OCI-M2 (cell line): Measurements from ENCODE around the gene PTOV1.

ENCODE experiments used
- DNase-seq: peaks from one replicate; lab custom pipeline; 2025; ENCODE audit not compliant: unreplicated experiment; lab: John Stamatoyannopoulos, UW

Gene PTOV1

DNA sequence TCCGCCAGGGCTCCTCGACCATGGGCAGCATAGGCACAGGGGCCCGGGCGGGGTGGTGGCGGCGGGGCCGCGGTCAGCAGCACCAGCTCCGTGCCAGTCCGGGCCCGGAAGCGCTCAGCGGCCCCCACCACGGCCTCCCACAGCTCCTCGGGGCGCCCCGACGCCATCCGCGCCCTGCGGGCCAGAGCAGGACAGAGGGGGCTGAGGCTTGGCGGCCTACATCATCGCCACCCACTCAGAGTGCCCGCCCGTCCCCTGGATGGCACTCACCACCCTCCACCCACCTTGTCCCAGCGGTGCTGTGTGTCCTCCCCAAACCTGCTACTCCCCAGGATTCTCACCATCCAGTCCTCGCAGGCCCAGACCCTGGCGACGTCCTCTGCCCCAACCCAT is 22.2 kb downstream of the PTOV1 start:
- no peak for DNase-seq

DNA sequence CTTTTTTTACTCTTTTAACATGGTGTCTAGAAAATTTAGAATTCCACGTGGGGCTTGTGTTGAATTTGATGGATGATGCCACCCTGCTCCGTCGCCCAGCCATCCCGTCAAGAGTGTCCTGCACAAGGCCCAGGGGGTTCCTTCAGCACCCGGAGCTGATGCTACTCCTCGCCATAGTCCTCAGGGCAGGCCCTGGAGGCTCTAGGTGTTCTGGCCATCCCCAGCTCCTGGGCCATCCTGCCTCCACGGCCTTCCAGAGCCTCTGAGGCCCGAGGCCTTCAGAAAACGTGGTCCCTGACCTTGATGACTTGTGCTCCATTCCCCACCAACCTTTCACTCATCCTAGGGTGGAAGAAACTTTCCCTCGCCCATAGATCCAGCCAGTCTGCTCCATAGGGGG is 22.9 kb downstream of the PTOV1 start:
- no peak for DNase-seq

DNA sequence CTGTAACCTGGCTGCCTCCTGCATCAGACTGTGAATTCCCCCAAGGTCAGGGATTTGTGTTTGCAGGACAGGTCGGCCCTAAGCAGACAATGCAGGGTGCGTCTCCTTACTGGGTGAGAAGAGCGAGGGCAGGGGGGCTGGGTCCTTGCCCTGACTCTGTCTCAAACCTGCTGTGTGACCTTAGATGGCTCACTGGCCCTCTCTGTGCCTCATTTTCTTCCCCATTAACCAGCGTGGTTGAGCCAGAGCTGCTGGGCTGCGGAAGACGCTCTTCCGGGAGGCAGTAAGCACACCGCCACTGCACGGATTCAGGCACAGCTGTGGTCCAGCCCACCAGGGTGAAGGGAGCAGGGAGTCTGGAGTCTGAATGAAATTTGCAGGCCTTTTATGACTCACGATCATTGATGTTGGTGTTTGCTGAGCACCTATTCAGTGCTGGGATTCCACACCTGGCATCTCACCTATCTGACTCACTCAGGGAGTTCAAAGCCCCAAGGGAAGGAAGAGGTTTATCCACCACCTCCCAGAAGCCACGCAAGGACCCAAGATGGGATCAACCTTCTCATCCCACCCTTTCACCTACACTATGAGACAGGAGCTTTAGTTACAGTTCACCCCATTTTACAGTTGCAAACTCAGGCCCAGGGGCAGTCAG is 23.7 kb downstream of the PTOV1 start:
- DNase-seq = no peak

DNA sequence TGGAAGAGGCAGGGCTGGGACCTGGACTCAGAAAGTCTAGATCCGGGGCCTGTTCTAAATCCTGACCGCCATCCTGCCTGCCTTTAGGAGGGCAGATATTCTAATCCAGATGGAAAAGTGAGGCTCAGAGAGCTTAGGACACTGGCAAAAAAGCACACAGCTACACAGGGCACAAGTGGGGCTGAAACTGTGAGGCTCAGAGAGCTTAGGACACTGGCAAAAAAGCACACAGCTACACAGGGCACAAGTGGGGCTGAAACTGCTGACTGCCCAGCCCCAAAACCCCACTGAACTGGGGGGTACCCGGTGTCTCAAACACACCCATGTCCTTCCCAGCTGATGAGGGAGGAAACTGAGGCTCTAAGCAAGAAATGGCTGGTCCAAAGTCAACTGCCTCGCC is 24.2 kb downstream of the PTOV1 start:
- DNase-seq = no peak

DNA sequence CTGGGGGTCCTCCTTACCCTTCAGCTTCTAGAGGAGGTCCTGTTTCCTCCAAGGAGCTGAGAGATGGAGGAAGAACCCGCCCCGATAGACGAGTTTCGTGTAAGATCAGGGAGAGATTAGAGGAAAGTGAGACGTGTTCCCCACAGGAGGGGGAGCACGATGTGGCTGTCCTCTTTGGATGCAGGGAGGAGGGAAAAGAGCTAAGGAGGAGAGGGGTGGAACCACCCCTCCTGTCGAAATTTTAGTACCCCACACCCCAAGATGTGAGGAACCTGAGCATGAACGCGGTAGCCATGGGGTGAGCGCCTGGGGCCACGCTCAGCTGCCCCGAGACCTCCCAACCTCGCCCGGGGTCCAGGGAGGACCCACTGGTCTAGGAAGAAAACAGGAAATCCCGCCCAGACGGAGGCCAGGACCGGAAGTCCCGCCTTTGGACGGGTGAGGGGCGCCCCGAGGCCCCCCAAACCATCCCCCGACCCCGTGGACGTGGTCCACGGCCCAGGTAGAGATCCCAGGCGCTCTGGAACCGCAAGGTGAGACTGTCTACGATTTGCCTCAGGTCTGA is 25.0 kb downstream of the PTOV1 start:
- DNase-seq = peak; percentile 11

DNA sequence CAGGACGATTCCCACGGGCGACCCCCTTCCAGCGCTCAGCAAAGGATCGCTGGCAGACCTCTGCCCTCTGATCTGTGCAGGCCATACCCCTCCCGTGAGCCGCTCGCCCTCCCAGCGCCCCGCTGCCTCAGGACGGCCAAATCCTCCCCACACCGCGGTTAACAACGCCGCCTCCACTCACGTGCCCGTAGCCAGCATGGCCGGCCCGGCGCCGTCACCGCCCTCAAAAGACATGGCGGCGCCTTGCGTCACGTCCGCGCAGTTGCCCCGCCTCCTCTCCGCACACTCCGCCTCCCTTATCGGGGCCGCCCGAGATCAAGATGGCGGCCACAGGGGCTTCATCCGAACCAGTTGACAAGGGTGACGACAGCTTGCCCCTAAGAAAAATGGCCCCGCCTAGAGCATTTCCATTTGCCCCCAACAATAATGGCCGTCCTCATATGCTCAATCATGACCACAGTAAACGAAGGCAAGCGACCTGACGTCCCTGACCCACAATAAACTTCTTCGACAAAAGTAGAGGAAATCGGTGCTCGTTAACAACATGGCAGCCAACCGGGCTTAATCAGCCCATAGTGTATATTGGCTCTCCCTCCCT is 25.6 kb downstream of the PTOV1 start:
- DNase-seq = peak; percentile 98

DNA sequence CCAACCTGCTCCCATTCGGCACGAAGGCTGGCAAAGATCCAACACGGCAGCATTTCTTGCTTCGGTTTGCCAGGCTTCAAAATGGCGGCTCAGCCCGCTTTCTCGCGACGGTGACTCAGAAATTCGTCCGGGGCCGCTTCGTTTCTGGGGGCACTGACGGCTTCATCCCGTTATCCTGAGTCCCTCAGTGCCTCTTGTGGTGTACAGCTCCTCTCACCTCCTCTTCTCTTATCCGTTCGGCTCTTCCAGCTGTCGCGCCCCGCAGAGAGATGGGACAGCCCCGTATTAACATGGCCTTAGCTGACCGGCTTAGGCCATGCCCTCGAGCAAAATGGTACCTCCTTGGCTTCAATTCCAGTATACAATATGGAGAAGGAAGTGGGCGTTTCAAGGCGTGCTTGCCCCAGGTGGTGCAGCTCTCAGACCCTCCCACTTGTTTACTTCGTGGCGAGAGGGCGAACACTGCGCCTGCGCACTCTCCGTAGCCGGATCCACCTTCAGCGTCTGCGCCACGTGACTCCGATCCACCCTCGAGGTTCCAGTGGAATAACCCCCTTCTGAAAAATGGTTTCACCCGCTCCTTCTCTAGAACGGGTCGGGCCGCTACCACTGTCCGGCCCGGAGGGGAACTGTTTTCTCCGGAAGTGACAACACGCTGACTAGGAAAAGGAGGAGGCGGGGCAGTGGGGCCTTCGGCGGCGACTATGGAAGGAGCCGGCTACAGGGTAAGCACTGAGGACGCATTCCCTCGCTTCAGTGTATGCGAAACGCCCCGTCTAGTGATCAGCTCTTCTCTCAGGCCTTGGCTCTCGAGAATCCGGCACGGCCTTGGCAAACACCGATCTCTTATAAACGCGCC is 26.3 kb downstream of the PTOV1 start, which contains the start of the genes AKT1S1 and TBC1D17:
TSS of gene AKT1S1 (minus strand) at position 336 of the 859 bp plus-strand sequence. CDS start 4,060 bp downstream, outside the sequence.
TSS of gene TBC1D17 (plus strand) at position 683 of the 859 bp plus-strand sequence. CDS start at position 705, 22 bp downstream.
- peak; percentile 98 for DNase-seq

DNA sequence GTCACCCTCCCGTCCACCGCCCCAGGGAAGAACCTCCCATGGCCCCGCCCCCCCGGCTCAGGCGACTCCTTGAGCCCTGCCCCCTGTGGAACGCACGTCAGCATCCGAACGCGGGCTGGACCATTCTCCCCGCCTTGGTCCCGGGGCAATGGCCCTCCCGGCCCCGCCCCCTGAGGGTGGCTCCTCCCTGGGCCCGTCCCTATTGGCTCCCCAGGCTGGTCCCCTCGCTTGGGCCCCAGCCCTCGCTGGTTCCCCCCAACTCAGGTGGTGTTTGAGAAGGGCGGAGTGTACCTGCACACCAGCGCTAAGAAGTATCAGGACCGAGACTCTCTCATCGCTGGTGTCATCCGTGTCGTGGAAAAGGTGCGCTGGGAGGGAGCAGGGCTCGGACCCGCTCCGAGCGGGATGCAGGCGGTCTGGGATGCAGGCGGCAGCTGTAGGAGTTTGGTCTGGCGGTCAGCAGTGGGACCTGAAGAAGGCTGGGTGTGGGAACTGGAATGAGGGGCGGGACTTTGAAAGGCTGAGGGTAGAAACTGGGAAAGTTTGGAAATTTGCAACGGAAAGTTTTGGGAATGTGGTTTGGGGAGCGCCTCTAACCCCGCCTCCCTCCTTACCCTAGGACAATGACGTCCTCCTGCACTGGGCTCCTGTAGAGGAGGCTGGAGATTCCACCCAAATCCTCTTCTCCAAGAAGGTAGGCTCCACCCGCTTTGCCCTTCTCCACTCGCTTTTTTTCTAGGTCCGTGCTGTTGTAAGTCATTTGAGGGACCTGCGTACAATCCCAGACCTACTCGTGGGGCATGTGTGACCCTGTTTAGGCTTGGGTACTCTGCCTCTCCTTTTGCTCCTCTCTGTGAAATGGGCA is 27.2 kb downstream of the PTOV1 start:
- DNase-seq = peak; percentile 93

DNA sequence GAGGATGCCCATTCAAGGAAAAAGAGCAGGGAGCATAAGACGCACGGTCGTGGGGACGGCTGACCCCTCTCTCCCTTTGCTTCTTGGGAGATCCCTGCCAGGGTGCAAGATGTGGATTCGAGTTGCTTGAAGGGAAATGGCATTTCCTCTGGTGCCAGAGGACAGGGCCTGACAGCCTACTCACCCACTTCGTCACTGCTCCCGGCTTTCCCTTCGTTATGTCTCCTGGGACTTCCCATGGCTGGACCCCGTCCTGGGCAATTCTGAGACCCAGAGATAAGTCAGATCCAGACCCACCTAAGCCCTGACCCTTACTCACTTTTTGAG is 27.7 kb downstream of the PTOV1 start:
- DNase-seq = no peak

DNA sequence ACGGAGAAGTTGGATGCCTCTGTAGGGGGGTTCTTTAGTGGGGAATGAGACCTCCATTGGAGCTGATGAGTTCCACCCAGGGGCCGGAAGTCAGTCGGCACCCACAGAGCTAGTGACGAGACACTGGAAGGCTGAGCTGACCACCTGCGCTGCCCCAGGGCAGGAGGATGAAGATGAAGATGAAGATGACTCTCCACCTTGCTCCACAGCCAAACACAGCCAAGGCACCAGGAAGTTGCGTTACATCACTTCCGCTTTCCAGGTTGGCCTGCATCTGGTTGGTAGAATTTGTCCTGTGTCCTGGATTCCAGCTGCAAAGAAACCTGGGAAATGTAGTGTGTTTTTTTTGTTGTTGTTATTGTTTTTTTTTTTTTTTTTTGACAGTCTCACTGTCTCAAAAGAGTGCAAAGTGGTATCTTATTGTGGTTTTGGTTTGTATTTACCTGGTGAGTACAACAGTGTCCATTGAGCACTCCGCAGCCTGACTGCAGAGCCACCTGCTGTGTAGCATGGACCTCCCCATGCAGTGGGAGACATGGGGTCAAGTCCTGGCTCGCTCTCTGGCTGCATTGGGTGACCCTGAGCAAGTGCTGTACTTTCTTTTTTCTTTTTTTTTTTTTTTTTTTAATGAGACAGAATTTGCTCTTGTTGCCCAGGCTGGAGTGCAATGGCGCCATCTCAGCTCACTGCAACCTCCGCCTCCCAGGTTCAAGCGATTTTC is 28.4 kb downstream of the PTOV1 start:
- no peak for DNase-seq

DNA sequence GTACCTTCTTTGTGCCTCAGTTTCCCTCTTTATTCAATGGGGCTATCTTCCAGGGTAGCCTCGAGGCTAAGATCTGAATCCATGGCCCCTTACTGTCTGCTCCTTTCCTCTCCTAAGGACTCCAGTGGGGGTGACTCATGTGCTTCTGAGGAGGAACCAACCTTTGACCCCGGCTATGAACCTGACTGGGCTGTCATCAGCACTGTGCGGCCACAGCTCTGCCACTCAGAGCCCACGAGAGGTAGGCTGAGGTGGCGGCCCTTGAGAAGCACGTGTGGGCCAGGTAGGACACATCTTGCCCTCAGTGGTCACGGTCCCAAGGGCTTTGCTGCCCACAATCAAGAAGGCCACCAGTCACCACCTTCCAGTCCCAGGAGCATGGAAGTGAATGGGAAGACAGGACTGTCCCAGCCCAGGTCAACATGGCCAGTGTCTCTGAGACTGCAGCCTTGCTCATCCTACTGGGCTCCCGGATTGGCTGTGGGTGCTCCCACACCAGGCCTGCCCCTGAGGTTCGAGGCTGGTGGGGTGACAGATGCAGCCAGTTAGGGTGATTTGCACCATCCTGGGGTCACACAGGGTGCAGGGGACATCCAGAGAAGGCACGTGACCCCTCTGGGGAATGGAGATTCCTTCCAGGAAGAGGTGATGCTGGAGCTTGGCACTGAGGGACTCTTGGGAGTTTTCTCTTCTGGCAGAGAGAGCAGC is 29.4 kb downstream of the PTOV1 start:
- no peak for DNase-seq

DNA sequence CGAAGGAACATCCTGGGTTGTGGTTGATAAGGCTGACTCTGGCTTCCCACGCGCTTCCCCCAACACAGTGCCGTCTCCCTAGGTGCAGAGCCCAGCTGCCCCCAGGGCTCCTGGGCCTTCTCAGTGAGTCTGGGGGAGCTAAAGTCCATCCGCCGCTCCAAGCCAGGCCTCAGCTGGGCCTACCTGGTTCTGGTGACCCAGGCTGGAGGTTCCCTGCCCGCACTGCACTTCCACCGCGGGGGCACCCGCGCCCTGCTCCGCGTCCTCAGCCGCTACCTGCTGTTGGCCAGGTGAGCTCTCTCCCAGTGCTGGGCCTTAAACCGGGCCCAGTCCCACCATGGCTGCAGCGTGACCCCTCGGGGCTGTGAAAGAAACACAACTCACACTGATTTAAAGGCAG is 30.2 kb downstream of the PTOV1 start:
- no peak for DNase-seq

DNA sequence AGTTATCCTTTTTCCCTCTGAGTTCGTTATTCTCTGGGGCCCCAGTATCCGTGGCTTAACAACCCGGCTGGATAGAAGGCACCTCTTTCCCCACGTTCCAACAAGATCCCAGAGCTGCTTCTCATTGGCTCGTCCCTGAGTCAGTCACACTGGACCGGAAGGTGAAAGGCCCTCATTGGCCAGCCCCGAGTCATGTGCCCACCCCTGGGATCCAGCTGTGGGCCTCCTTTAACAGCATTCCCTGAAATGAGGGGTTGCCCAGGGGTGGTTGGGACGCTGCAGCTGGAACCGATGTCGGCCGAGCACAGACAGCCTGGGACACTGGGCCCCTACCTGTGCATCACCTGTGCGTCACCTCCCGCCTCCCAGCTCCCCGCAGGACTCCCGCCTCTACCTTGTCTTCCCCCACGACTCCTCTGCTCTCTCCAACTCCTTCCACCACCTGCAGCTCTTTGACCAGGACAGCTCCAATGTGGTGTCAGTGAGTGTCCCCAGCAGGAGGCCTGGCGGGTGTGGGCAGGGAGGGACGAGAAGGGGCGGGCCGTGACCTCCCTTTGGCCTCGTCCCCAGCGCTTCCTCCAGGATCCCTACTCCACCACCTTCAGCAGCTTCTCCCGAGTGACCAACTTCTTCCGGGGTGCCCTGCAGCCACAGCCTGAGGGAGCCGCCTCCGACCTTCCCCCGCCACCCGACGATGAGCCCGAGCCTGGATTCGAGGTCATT is 30.9 kb downstream of the PTOV1 start:
- DNase-seq = no peak

DNA sequence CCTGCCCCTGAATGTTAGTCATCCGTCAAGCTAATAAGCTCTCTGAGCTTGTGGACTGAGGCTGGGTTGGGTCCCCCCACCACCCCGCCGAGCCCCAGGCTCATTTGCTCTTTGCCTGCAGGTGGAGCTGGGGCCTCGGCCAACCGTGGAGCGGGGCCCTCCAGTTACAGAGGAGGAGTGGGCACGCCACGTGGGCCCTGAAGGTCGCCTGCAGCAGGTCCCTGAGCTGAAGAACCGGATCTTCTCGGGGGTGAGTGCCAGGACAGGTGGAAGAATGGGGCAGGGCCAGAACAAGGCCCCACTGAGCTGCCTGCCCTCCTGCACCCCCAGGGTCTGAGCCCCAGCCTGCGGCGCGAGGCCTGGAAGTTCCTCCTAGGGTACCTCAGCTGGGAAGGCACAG is 31.7 kb downstream of the PTOV1 start:
- no peak for DNase-seq

DNA sequence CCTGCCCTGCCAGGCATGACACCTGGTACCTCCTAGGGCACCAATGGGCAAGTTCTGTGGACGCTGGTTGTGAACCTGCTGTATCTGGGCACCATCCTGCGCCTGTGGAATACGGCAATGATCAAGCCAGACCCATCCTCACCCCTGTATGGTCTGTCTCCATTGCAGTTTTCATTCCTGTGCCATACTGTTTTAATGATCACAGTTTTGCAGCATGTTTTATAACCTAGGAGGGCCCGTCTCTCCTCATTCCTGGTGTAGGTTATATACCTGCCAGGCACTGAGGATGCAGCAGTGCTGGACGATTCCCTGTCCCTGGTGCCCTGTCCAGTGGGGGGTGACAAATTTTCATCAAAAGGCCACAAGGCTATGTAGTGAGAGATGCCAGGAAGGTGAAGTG is 32.1 kb downstream of the PTOV1 start:
- DNase-seq = no peak

DNA sequence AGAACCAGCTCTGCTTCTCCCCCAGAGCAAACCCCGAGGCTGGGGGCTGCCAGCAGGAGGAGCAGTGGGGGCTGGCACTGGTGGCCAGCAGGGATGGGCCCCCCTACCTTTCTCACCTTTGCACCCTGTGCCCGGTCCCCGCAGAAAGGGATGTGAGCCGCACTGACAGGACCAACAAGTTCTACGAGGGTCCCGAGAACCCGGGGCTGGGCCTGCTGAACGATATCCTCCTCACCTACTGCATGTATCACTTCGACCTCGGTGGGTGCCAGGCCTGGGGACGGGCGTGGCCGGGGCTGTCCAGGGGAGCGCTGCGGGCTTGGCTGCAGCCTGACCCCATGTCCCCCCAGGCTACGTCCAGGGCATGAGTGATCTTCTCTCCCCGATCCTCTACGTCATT is 33.1 kb downstream of the PTOV1 start:
- DNase-seq = no peak

DNA sequence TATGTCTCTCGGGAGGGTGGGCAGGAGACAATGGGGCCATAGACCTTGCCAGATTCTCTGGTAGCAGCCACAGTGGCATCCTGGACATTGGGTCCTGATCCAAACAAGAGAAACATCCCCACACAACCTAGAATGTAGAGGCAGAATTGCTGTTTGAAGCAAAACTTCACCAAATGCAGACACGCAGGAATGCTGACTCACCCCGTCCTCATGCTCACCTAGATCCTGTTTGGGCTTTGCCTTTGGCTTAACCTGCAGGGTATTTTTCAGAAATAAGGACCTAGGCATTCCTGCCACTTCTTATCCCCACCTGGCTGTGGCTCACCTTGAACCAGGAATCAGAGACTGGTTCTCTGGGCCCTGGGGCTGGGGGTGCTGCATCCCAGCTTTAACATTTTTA is 33.8 kb downstream of the PTOV1 start:
- DNase-seq = no peak

DNA sequence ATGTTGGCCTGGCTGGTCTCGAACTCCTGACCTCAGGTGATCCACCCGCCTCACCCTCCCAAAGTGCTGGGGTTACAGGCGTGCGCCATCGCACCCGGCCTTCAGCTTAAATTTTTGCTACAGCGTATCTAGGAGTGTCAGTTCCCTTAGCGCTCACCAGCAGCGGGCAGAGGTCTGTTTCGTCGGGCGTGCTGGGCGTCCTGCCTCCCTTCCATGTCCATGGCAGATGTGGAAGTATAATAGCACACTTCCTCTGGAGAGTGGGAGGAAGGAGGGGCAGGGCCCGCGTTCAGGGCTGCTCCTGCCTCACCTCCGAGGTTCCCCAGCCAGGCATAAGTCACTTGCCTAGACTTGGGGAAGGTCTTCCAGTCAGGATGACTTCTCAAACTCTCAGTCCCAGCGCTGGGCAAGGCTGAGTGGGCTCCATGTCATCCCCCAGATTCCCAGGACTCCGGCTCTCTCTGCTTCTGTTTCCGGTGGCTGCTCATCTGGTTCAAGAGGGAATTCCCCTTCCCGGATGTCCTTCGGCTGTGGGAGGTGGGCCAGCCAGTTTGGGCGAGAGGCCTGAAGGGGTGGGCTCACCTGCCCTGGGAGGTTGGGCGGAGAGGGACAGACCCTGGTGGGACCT is 36.2 kb downstream of the PTOV1 start:
- no peak for DNase-seq
